Suprapubic skin (tissue), 4 donors: ENCODE data around the gene RNF214. TPM values are rescaled to one million over a fixed set of nuclear protein-coding genes. Genes with fewer than 3 reads are reported as not detected.
"Not testable (repeated sequence)": the region's sequence is repeated elsewhere in the genome, so short reads cannot be mapped to it uniquely, and the experiment has no call there.

ENCODE experiments used
- DNase-seq, 2 donors: peaks; one replicate each; pipeline ENCODE4 v3.0.0-alpha.2; 2019; ENCODE audit warnings: low spot score in 2 of 2
- H3K27ac ChIP-seq: fragments of 200-600 bp; sonication (generic); one replicate; pipeline ENCODE4 v1.5.1; 2019
- H3K27me3 ChIP-seq: fragments of 200-600 bp; sonication (generic); one replicate; pipeline ENCODE4 v1.5.1; 2019
- H3K36me3 ChIP-seq: fragments of 200-600 bp; sonication (generic); one replicate; pipeline ENCODE4 v1.5.1; 2019
- H3K4me1 ChIP-seq: fragments of 200-600 bp; sonication (generic); one replicate; pipeline ENCODE4 v1.5.1; 2019
- H3K4me3 ChIP-seq: fragments of 200-600 bp; sonication (generic); one replicate; pipeline ENCODE4 v1.5.1; 2019; ENCODE audit warnings: mild to moderate bottlenecking
- H3K9me3 ChIP-seq: fragments of 200-600 bp; sonication (generic); one replicate; pipeline ENCODE4 v1.5.1; 2019
- CTCF ChIP-seq, 2 donors: fragments of 200-600 bp in 1 of 2; fragments of 450-650 bp in 1 of 2; sonication (generic) in 1 of 2; IDR thresholded peaks; one replicate each; pipeline ENCODE4 v1.5.1; 2016 to 2019; ENCODE audit warnings: antibody characterized with exemption in 2 of 2, mild to moderate bottlenecking in 1 of 2, moderate library complexity in 1 of 2
- EP300 ChIP-seq: sonication (generic); formaldehyde crosslinking; IDR thresholded peaks from one replicate; pipeline ENCODE4 v1.6.1; 2017; ENCODE audit warnings: antibody characterized with exemption
- POLR2A ChIP-seq, 2 donors: fragments of 450-650 bp; IDR thresholded peaks; one replicate each; pipeline ENCODE4 v1.6.1; 2017; ENCODE audit warnings: antibody characterized with exemption in 2 of 2, mild to moderate bottlenecking in 2 of 2, moderate library complexity in 2 of 2
- POLR2AphosphoS5 ChIP-seq, 3 donors: sonication (generic); formaldehyde crosslinking; IDR thresholded peaks; one replicate each; pipeline ENCODE4 v1.6.1; 2017; ENCODE audit warnings: antibody characterized with exemption in 3 of 3
- WGBS: methylation state at CpG from one replicate; pipeline ENCODE4 v1.1.5; 2018; 5-methylcytosine and 5-hydroxymethylcytosine counted together
- total RNA-seq, 4 donors: library from RNA; depleted of rRNA; stranded (reverse); fragments of >200 nt; gene quantifications; one replicate each; pipeline ENCODE4 v1.1.0, GENCODE V29; 2016

Gene RNF214
- total RNA-seq, 4 donors from 2014 or later = 6.7 to 22.9 (median 12.2) TPM

GRCh38 chr11:117204283-117205080 is 28.0 kb upstream of the RNF214 start:
- Histone ChIP-seq H3K4me3 (no peak overlapping the region), H3K27ac (no peak overlapping the region), H3K4me1 (peaks cover 10% of the 10 kb centered on the region), H3K27me3 (no peaks in the 10 kb centered on the region), H3K36me3 (peaks cover 35% of the 10 kb centered on the region), H3K9me3 (no peaks in the 10 kb centered on the region)
- TF ChIP-seq POLR2A (IDR thresholded peaks at IDR 0.05) = no peak
- no peak for TF ChIP-seq EP300
- TF ChIP-seq POLR2AphosphoS5 (IDR thresholded peaks at IDR 0.05) = no peak
- TF ChIP-seq CTCF (IDR thresholded peaks at IDR 0.05) = no peak
- DNase-seq = no peak
- 80% methylated on average over 15 of the region's 17 CpGs for WGBS

GRCh38 chr11:117205211-117205818 is 27.2 kb upstream of the RNF214 start:
- no peaks in the 10 kb centered on the region for H3K27me3 ChIP-seq
- no peaks in the 10 kb centered on the region for H3K9me3 ChIP-seq
- H3K4me1 ChIP-seq = peaks cover 10% of the 10 kb centered on the region
- no peak overlapping the region for H3K4me3 ChIP-seq
- H3K36me3 ChIP-seq = peaks cover 36% of the 10 kb centered on the region
- TF ChIP-seq EP300 (no peak), CTCF (IDR thresholded peaks at IDR 0.05) (no peak), POLR2AphosphoS5 (IDR thresholded peaks at IDR 0.05) (no peak), POLR2A (IDR thresholded peaks at IDR 0.05) (no peak)
- DNase-seq = no peak
- WGBS = 86% methylated on average over 10 of the region's 11 CpGs
- no peak overlapping the region for H3K27ac ChIP-seq

DNA sequence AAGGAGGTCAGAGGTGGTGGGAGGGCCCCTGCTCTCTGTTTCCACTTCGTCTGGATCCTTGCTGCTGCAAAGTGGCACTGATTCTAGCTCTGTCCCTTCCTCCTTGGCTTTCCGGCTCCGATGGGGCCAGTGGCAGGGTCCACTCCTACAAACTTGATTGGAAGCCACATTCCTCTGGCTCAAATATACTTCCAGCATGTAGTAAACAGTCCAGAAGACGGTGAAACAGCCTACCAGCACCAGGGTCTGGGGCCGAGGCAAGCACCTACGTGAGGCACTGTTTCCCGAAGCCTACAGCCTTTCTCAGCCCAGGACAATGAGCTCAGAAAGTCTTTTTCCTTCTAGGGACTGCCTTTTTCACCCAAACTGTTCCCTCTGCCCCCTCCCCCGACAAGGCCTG is 26.4 kb upstream of the RNF214 start:
- not testable (repeated sequence) for H3K27me3 ChIP-seq, H3K4me1 ChIP-seq, H3K9me3 ChIP-seq, DNase-seq, H3K27ac ChIP-seq, H3K4me3 ChIP-seq
- WGBS = 92% methylated on average over 8 of the region's 8 CpGs
- H3K36me3 ChIP-seq = peaks cover 44% of the 10 kb centered on the region

DNA sequence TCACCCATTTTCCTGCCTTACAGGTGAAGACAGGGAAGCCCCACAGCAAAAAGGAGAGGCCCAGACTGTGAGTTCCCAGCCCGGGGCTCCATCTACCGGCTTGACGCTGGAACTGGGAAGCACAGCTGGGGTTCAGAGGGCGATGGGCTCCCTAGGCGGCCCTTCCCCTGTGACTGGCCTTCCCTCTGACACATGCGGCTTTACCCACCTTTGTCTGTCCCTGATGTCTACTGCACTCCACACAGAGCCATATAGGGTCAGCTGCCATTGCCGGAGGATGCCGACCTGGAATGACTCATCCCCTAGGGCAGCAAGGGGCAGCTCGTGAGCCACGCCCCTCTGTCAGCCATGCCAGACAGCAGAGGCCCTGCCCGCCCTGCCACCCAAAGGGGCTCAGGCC is 25.6 kb upstream of the RNF214 start:
- H3K4me3 ChIP-seq, DNase-seq, H3K27me3 ChIP-seq, H3K4me1 ChIP-seq, H3K27ac ChIP-seq, H3K9me3 ChIP-seq: not testable (repeated sequence)
- no CpG with 5 or more reads among the region's 11 CpGs for WGBS
- peaks cover 46% of the 10 kb centered on the region for H3K36me3 ChIP-seq

GRCh38 chr11:117207481-117207880 is 25.0 kb upstream of the RNF214 start:
- H3K27me3 ChIP-seq, H3K27ac ChIP-seq, H3K4me1 ChIP-seq, DNase-seq, H3K9me3 ChIP-seq, H3K4me3 ChIP-seq: not testable (repeated sequence)
- H3K36me3 ChIP-seq = peaks cover 42% of the 10 kb centered on the region
- 100% methylated on average over 2 of the region's 5 CpGs for WGBS

DNA sequence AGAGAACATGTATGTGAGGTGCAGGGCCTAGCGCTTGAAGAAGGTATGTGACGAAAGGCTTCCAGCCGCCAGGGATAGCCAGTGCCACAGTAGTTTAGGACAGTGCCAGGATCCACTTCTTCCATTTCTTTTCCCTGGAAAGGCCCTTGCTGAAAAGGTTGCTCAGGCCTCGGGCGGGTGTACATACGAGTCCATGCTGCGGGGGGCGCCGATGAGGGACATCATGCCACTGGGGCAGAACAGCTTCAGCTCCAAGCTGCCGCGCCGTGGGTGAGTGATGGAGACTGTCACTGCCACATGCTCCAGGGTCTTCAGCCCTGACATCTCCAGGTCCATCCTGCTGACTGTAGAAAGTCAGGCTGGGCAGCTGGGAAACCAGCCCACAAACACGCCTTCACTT is 23.8 kb upstream of the RNF214 start:
- not testable (repeated sequence) for H3K27ac ChIP-seq, H3K9me3 ChIP-seq, H3K4me1 ChIP-seq, H3K4me3 ChIP-seq, H3K27me3 ChIP-seq, DNase-seq
- peaks cover 45% of the 10 kb centered on the region for H3K36me3 ChIP-seq
- 97% methylated on average over 9 of the region's 13 CpGs for WGBS

DNA sequence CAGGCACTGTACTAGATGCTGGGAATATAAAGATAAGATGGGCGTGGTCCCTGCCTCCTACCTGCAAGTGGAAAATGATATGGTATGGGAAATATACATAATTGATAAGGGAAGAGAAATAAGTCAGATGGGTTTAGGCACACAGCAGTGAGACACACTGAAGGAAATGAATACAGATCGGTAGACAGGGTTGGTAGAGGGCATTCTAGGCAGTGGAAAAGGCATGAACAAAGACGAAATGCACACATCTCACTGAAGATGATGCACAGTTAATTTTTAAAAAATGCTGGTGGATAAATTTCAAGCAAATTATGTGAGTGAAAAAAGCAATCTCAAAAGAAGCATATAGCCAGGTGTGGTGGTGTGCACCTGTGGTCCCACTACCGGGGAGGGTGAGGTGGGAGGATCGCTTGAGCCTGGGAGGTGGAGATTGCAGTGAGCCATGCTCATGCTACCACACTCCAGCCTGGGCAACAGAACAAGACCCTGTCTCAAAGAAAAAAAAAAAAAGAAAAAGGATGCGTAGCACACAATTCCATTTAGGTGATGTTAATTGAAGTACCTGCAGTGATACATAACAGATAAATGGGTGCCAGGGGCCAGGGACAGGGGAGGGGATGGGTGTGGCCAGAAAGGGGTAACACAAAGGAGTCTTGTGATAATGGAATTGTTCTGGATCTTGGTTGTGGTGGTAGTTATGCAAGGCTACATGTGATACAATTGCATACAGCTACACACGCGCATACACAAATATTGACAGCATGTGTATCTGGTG is 22.9 kb upstream of the RNF214 start:
- not testable (repeated sequence) for H3K27ac ChIP-seq, H3K27me3 ChIP-seq, H3K4me3 ChIP-seq, H3K9me3 ChIP-seq, H3K4me1 ChIP-seq, DNase-seq
- H3K36me3 ChIP-seq = peaks cover 45% of the 10 kb centered on the region
- WGBS = 95% methylated on average over 8 of the region's 8 CpGs
